HCT116 (cell line): ENCODE measurements around the gene TMEM63A. TPM values are rescaled to one million over a fixed set of nuclear protein-coding genes. Genes with fewer than 3 reads are reported as not detected.

Source experiments
- ATAC-seq: fragments of 200-7000 bp; cut with Tn5 transposase; 2 replicates; pipeline ENCODE4 v1.9.1; 2020; ENCODE audit warnings: mild to moderate bottlenecking, moderate library complexity
- BruUV-seq: library from RNA; stranded (reverse); fragments of 400-500 nt; replicated peaks from 2 replicates; lab custom pipeline; 2021; lab: Mats Ljungman, UMichigan
- CTCF ChIA-PET: fragments of 300-600 bp; sonication (Branson Sonifier 250); formaldehyde crosslinking; loops from one replicate; lab custom pipeline; 2021; ENCODE audit warnings: antibody characterized with exemption; lab: Charles Lee
- POLR2A ChIA-PET: fragments of 300-600, 350-600 bp; sonication (Branson Sonifier 250); formaldehyde crosslinking; loops from one replicate; lab custom pipeline; 2021; ENCODE audit warnings: antibody characterized with exemption; lab: Charles Lee
- RAD21 ChIA-PET, 2 experiments: fragments of 300-600 bp; sonication (Branson Sonifier 250); formaldehyde crosslinking; loops; one replicate each; lab custom pipeline; 2023; ENCODE audit warnings: low total read pairs in 2 of 2; ENCODE audit not compliant: uncharacterized antibody in 2 of 2, unreplicated experiment in 2 of 2, low non-redundant PET in 1 of 2; lab: Charles Lee
- DNase-seq: peaks from one replicate; pipeline ENCODE4 v3.0.0-alpha.2; 2010; ENCODE audit warnings: low read depth, low spot score
- H2AFZ ChIP-seq: fragments of 200-600 bp; shearing (Covaris generic), sonication (generic); 2 replicates; pipeline ENCODE4 v1.6.1; 2017; ENCODE audit warnings: low read depth, mixed run types, mixed read lengths, antibody characterized with exemption, low read length; ENCODE audit not compliant: poor library complexity, severe bottlenecking
- H3K27ac ChIP-seq: 2 replicates; pipeline ENCODE4 v1.5.1; 2012; ENCODE audit warnings: low read depth, low read length
- H3K27me3 ChIP-seq: fragments of 200-600 bp; sonication (generic); 2 replicates; pipeline ENCODE4 v1.6.1; 2016; ENCODE audit warnings: mixed run types, low read length, mixed read lengths; ENCODE audit not compliant: insufficient read depth
- H3K36me3 ChIP-seq, 2 experiments: fragments of 200-500 bp in 1 of 2; fragments of 200-600 bp in 1 of 2; sonication (Bioruptor generic) in 1 of 2; sonication (generic) in 1 of 2; 2 replicates each; pipeline versions ENCODE4 v1.5.1 to v1.6.1; 2014 to 2016; ENCODE audit warnings: low read length in 2 of 2, inconsistent platforms in 1 of 2, mixed read lengths in 1 of 2, mixed run types in 1 of 2; ENCODE audit not compliant: insufficient read depth in 2 of 2, control insufficient read depth in 1 of 2
- H3K4me1 ChIP-seq, 2 experiments: fragments of 200-600 bp in 1 of 2; sonication (generic) in 1 of 2; 2 replicates each; pipeline versions ENCODE4 v1.5.1 to v1.6.1; 2012 to 2017; ENCODE audit warnings: low read length in 2 of 2, inconsistent platforms in 1 of 2, mild to moderate bottlenecking in 1 of 2, mixed read lengths in 1 of 2, mixed run types in 1 of 2, moderate library complexity in 1 of 2; ENCODE audit not compliant: insufficient read depth in 2 of 2, control insufficient read depth in 1 of 2
- H3K4me2 ChIP-seq: fragments of 200-600 bp; sonication (generic); 2 replicates; pipeline ENCODE4 v1.6.1; 2017; ENCODE audit warnings: mixed run types, low read length, mixed read lengths
- H3K4me3 ChIP-seq, 2 experiments: fragments of 200-600 bp in 1 of 2; sonication (generic) in 1 of 2; replicated peaks in 1 of 2; 2 replicates each; pipeline ENCODE4 v1.5.1; 2011 to 2016; ENCODE audit warnings: low read length in 2 of 2, control low read depth in 1 of 2, low read depth in 1 of 2, mild to moderate bottlenecking in 1 of 2, mixed read lengths in 1 of 2, mixed run types in 1 of 2
- H3K79me2 ChIP-seq: fragments of 200-600 bp; sonication (generic); 2 replicates; pipeline ENCODE4 v1.6.1; 2017; ENCODE audit warnings: mild to moderate bottlenecking, mixed run types, low read length, moderate library complexity, mixed read lengths; ENCODE audit not compliant: insufficient read depth
- H3K9ac ChIP-seq: fragments of 200-600 bp; sonication (generic); 2 replicates; pipeline ENCODE4 v1.6.1; 2016; ENCODE audit warnings: low read length, mixed read lengths
- H3K9me2 ChIP-seq: fragments of 200-600 bp; sonication (generic), shearing (Covaris generic); 2 replicates; pipeline ENCODE4 v1.6.1; 2017; ENCODE audit warnings: mixed run types, mild to moderate bottlenecking, moderate library complexity; ENCODE audit not compliant: insufficient read depth
- H3K9me3 ChIP-seq, 2 experiments: fragments of 200-500 bp in 1 of 2; fragments of 200-600 bp in 1 of 2; sonication (Bioruptor generic) in 1 of 2; sonication (generic) in 1 of 2; 2 replicates each; pipeline ENCODE4 v1.6.1; 2014 to 2017; ENCODE audit warnings: low read length in 2 of 2, mixed read lengths in 2 of 2, inconsistent platforms in 1 of 2, low read depth in 1 of 2, mild to moderate bottlenecking in 1 of 2, mixed run types in 1 of 2, moderate library complexity in 1 of 2; ENCODE audit not compliant: control insufficient read depth in 1 of 2, insufficient read depth in 1 of 2
- H4K20me1 ChIP-seq: fragments of 200-600 bp; sonication (generic), shearing (Covaris generic); 2 replicates; pipeline ENCODE4 v1.6.1; 2017; ENCODE audit warnings: mixed run types, mild to moderate bottlenecking, moderate library complexity; ENCODE audit not compliant: insufficient read depth
- ATF3 ChIP-seq: IDR thresholded peaks from 2 replicates; pipeline ENCODE4 v1.6.1; 2012
- CBX3 ChIP-seq: IDR thresholded peaks from 2 replicates; pipeline ENCODE4 v1.6.1; 2012; ENCODE audit warnings: low read depth
- CEBPB ChIP-seq: IDR thresholded peaks from 2 replicates; pipeline ENCODE4 v1.6.1; 2012; ENCODE audit warnings: low read depth
- EGR1 ChIP-seq: IDR thresholded peaks from 2 replicates; pipeline ENCODE4 v1.6.1; 2012; ENCODE audit warnings: low read depth
- ELF1 ChIP-seq: IDR thresholded peaks from 2 replicates; pipeline ENCODE4 v1.6.1; 2012; ENCODE audit warnings: low read depth, borderline replicate concordance
- EZH2 ChIP-seq: fragments of 200-600 bp; sonication (generic); IDR thresholded peaks from 2 replicates; pipeline ENCODE4 v1.6.1; 2017; ENCODE audit warnings: antibody characterized with exemption, mixed run types
- EZH2phosphoT487 ChIP-seq: fragments of 200-600 bp; IDR thresholded peaks from 2 replicates; pipeline ENCODE4 v1.6.1; 2018; ENCODE audit warnings: antibody characterized with exemption, borderline replicate concordance
- FOSL1 ChIP-seq: IDR thresholded peaks from 2 replicates; pipeline ENCODE4 v1.6.1; 2012; ENCODE audit warnings: low read depth
- JUND ChIP-seq: IDR thresholded peaks from 2 replicates; pipeline ENCODE4 v1.6.1; 2012
- POLR2A ChIP-seq: IDR thresholded peaks from 2 replicates; pipeline ENCODE4 v1.7.0; 2011; ENCODE audit warnings: borderline replicate concordance; ENCODE audit not compliant: insufficient read depth, insufficient read length; ENCODE audit errors: extremely low read depth
- POLR2AphosphoS5 ChIP-seq: IDR thresholded peaks from 2 replicates; pipeline ENCODE4 v1.6.1; 2011; ENCODE audit warnings: mild to moderate bottlenecking, low read depth, low read length, moderate library complexity
- RAD21 ChIP-seq: IDR thresholded peaks from 2 replicates; pipeline ENCODE4 v1.6.1; 2012; ENCODE audit warnings: low read depth, mild to moderate bottlenecking
- SIN3A ChIP-seq: IDR thresholded peaks from 2 replicates; pipeline ENCODE4 v1.6.1; 2012; ENCODE audit warnings: low read depth
- SP1 ChIP-seq: IDR thresholded peaks from 2 replicates; pipeline ENCODE4 v1.6.1; 2012; ENCODE audit warnings: low read depth
- TCF7L2 ChIP-seq: IDR thresholded peaks from 2 replicates; pipeline ENCODE4 v1.7.0; 2011; ENCODE audit warnings: borderline replicate concordance, inconsistent platforms; ENCODE audit not compliant: insufficient read depth, insufficient read length; ENCODE audit errors: extremely low read depth
- YY1 ChIP-seq: IDR thresholded peaks from 2 replicates; pipeline ENCODE4 v1.6.1; 2011; ENCODE audit warnings: low read length, low read depth, moderate library complexity, mild to moderate bottlenecking; ENCODE audit not compliant: insufficient replicate concordance; ENCODE audit errors: extremely low read depth
- ZFX ChIP-seq: fragments of 450-650 bp; IDR thresholded peaks from 2 replicates; pipeline ENCODE4 v1.6.1; 2017
- intact Hi-C: fragments of 100-400 bp; cut with micrococcal nuclease; formaldehyde crosslinking; loops from 2 replicates; pipeline ENCODE4 v1.10.0; 2022
- total RNA-seq: library from RNA; stranded (reverse); gene quantifications from one replicate; pipeline ENCODE4 v1.2.1, GENCODE V29; 2021; ENCODE audit not compliant: unreplicated experiment
- TF ChIP-seq, protein P1 (sequence below), 3 experiments: fragments of 200-600 bp in 1 of 3; sonication (generic) in 1 of 3; IDR thresholded peaks in 2 of 3; conservative IDR thresholded peaks in 1 of 3; 2 replicates each; pipeline ENCODE4 v1.5.1; 2012 to 2017; ENCODE audit warnings: low read depth in 2 of 3, low read length in 2 of 3, antibody characterized with exemption in 1 of 3, borderline replicate concordance in 1 of 3, control low read depth in 1 of 3, mild to moderate bottlenecking in 1 of 3, mixed read lengths in 1 of 3, mixed run types in 1 of 3, moderate library complexity in 1 of 3; ENCODE audit not compliant: insufficient read depth in 1 of 3
- TF ChIP-seq, protein P2 (sequence below): IDR thresholded peaks from 2 replicates; pipeline ENCODE4 v1.6.1; 2012; ENCODE audit warnings: low read depth

TMEM63A gene
- total RNA-seq, 1 experiment from 2014 or later = 24.4 TPM

DNA sequence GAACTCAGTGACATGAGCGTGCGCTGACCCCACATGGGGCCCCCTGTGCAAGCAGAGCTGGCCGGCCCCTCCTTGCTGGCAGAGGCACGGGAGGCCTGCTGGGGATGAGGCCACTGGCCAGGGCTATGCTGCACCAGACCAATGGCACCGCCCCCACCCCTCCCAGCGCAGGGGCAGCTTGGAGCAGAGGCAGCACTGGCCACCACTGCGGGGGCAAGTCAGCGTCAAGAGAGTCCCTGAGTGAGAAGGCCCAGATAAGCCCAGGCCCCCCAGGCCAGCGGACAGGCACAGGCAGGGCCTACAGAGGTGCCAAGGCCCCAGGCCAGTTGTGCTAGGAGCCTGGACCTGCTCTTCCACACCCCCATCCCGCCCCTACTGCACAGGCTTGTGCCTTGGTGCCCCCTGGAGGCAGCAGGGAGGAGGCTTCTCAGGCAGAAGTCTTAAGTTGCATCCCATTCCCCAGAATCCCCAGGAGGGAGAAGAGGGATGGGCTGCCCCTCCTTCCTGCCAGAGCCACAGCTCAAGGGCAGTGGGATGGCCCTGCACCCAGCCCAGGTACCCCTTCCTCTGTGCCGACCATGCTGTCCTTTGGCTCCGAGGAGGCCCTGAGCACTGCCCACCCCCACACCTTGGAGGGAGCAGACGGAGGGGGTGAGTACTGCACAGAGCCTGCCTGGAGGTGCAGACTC, 36.5 kb downstream of the TMEM63A start:
- RAD21 ChIA-PET = interaction anchor here (0.6 to 1.3 kb wide), 2 partner anchors 68 to 444 kb away, joined by 3 read pairs; partner anchors contain the start of gene SRP9 (in 1 of the 2)
- peak; percentile 94 for ATAC-seq
- TF ChIP-seq EGR1 = no peak
- TF ChIP-seq CEBPB = no peak
- no peak for TF ChIP-seq EZH2phosphoT487
- no peak for TF ChIP-seq FOSL1
- TF ChIP-seq YY1 = no peak
- TF ChIP-seq TCF7L2 = no peak
- peak; percentile 95 for TF ChIP-seq RAD21
- TF ChIP-seq POLR2A = no peak
- 0 out of 2 replicates have a peak, but pooled peaks have one; percentile 18 for TF ChIP-seq POLR2AphosphoS5
- TF ChIP-seq CBX3 = no peak
- TF ChIP-seq, protein P1, sequence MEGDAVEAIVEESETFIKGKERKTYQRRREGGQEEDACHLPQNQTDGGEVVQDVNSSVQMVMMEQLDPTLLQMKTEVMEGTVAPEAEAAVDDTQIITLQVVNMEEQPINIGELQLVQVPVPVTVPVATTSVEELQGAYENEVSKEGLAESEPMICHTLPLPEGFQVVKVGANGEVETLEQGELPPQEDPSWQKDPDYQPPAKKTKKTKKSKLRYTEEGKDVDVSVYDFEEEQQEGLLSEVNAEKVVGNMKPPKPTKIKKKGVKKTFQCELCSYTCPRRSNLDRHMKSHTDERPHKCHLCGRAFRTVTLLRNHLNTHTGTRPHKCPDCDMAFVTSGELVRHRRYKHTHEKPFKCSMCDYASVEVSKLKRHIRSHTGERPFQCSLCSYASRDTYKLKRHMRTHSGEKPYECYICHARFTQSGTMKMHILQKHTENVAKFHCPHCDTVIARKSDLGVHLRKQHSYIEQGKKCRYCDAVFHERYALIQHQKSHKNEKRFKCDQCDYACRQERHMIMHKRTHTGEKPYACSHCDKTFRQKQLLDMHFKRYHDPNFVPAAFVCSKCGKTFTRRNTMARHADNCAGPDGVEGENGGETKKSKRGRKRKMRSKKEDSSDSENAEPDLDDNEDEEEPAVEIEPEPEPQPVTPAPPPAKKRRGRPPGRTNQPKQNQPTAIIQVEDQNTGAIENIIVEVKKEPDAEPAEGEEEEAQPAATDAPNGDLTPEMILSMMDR (IDR thresholded peaks at IDR 0.05 in 2 of 3, conservative IDR thresholded peaks at IDR 0.05 in 1 of 3; ENCODE audit: borderline replicate concordance in 1 of 3, insufficient read depth in 1 of 3, low read depth in 2 of 3, low read length in 2 of 3) = peak; percentile 82 to 93 (median 87)
- TF ChIP-seq EZH2 = no peak
- TF ChIP-seq, protein P2, sequence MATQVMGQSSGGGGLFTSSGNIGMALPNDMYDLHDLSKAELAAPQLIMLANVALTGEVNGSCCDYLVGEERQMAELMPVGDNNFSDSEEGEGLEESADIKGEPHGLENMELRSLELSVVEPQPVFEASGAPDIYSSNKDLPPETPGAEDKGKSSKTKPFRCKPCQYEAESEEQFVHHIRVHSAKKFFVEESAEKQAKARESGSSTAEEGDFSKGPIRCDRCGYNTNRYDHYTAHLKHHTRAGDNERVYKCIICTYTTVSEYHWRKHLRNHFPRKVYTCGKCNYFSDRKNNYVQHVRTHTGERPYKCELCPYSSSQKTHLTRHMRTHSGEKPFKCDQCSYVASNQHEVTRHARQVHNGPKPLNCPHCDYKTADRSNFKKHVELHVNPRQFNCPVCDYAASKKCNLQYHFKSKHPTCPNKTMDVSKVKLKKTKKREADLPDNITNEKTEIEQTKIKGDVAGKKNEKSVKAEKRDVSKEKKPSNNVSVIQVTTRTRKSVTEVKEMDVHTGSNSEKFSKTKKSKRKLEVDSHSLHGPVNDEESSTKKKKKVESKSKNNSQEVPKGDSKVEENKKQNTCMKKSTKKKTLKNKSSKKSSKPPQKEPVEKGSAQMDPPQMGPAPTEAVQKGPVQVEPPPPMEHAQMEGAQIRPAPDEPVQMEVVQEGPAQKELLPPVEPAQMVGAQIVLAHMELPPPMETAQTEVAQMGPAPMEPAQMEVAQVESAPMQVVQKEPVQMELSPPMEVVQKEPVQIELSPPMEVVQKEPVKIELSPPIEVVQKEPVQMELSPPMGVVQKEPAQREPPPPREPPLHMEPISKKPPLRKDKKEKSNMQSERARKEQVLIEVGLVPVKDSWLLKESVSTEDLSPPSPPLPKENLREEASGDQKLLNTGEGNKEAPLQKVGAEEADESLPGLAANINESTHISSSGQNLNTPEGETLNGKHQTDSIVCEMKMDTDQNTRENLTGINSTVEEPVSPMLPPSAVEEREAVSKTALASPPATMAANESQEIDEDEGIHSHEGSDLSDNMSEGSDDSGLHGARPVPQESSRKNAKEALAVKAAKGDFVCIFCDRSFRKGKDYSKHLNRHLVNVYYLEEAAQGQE = no peak
- 0 out of 2 replicates have a peak, but pooled peaks have one; percentile 30 for TF ChIP-seq SP1
- TF ChIP-seq ZFX = no peak
- TF ChIP-seq SIN3A = no peak
- TF ChIP-seq JUND = no peak
- no peak for TF ChIP-seq ELF1
- TF ChIP-seq ATF3 = no peak
- Histone ChIP-seq H3K27me3 (no peaks in the 10 kb centered on the region), H3K9ac (no peak overlapping the region), H3K27ac (no peak overlapping the region; the same call in 1 of the 2 replicates), H3K4me2 (no peak overlapping the region), H4K20me1 (no peaks in the 10 kb centered on the region), H3K9me2 (no peaks in the 10 kb centered on the region), H3K4me1 (0 out of 4 replicates have a peak, but pooled peaks cover 0 to 3% of the 10 kb centered on the region in 2 experiments), H3K36me3 (peaks cover 0 to 4% of the 10 kb centered on the region in 2 experiments; a peak in 2 of 4 replicates), H3K79me2 (no peaks in the 10 kb centered on the region), H2AFZ (no peak overlapping the region), H3K4me3 (no peak overlapping the region), H3K9me3 (no peaks in the 10 kb centered on the region)
- peak; percentile 61 for DNase-seq
- intact Hi-C loops = loop anchor here (1.0 to 10.0 kb wide), 5 partner anchors 37 to 370 kb away; partner anchors contain the start of genes SRP9 and TMEM63A
- BruUV-seq = no TSS peak
- CTCF ChIA-PET = interaction anchor here (2.0 kb wide), 1 partner anchor 371 kb away, joined by 8 read pairs; no protein-coding TSS in a partner anchor
- POLR2A ChIA-PET = no interaction called here
